ENCODE data around the gene LGR5.
A peak's percentile ranks its signal among the peaks of the same experiment; 100 is the strongest.

DNA sequence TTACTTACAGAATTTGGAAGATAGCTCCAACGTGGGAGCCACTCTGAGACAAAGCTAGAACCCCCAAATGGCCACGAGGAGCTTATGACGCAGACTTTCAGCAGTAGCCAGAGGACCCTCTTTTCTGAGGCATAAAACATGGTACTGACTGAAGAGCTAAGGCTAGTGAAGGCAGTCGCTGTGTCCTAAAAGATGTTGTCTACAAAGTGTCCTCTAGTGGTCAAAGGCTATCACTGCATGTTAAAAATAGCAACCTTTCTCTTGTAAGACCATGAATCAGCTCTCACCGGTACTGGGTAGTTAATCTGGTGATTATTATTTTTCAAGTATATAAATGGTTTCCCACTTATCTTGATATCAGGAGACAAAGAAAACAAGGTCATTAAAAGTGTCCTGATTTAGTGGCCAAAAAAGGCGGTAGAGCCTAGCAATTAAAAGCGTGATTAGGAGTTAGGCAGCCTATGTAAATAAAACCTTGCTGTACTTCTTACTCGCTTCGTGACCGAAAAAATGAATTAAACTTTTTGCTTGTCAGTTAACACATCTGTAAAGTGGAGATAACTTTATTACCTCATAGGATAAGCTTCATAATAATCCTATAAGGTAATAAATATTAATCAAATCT is 47.0 kb upstream of the LGR5 start:
- TF ChIP-seq ZNF468 (CRISPR knock-in tag; IDR thresholded peaks at IDR 0.05) (no peak), CTCF (CRISPR knock-in tag; IDR thresholded peaks at IDR 0.05) (peak; percentile 85), NFYB (CRISPR knock-in tag; IDR thresholded peaks at IDR 0.05) (no peak), TCF7L2 (IDR thresholded peaks at IDR 0.05; ENCODE audit: low read depth, low read length) (no peak)
- TF ChIP-seq, protein P1, sequence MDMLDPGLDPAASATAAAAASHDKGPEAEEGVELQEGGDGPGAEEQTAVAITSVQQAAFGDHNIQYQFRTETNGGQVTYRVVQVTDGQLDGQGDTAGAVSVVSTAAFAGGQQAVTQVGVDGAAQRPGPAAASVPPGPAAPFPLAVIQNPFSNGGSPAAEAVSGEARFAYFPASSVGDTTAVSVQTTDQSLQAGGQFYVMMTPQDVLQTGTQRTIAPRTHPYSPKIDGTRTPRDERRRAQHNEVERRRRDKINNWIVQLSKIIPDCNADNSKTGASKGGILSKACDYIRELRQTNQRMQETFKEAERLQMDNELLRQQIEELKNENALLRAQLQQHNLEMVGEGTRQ (IDR thresholded peaks at IDR 0.05; ENCODE audit: low read depth, low read length), result no peak
- TF ChIP-seq, protein P1 (CRISPR knock-in tag; IDR thresholded peaks at IDR 0.05; ENCODE audit: borderline replicate concordance), result no peak
